NCI-H146 treated with DMSO at 0.1 percent for 48 hours (cell line): Measurements from ENCODE around the gene NCKAP1.
"Not testable (repeated sequence)": the region's sequence is repeated elsewhere in the genome, so short reads cannot be mapped to it uniquely, and the experiment has no call there.

Experiments used
- DNase-seq: peaks from one replicate; lab custom pipeline; 2025; ENCODE audit not compliant: unreplicated experiment; lab: John Stamatoyannopoulos, UW

The NCKAP1 gene

GRCh38 chr2:183009249-183009899, 28.9 kb downstream of the NCKAP1 start:
- no peak for DNase-seq

DNA sequence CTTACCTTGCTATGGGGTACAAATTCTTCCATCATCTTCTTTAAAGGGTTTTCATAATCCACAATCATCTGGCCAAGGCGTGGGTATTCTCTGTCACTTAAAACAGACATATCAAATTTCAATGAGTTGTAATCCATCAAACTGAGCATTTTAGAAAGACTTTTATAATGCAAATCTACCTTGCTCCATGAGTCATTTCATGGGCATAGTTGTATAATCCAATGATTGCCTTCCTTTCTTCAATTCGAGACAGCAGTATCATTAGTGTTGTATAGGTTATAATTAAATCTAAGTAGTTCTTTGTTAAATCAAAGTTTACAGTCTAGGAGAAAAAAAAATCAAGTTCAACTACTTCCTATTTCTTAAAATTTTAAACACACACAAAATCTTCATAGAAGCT, 36.3 kb downstream of the NCKAP1 start:
- peak; percentile 13 for DNase-seq

DNA sequence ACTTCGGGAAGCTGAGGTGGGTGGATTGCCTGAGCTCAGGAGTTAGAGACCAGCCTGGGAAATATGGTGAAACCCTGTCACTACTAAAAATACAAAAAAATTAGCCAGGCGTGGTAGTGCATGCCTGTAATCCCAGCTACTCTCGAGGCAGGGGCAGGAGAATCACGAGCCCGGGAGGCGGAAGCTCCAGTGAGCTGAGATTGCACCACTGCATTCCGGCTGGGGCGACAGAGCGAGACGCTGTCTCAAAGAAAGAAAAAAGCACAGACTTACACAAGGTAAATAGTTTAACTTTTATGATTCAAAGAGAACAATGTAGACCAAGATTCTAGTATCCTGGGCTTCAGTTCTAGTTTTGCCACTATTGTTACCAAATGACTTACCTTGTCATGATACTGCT, 37.4 kb downstream of the NCKAP1 start:
- no peak for DNase-seq

- no peak for DNase-seq
These were observed 38.8 kb downstream of the NCKAP1 start for GRCh38 chr2:182999348-183000028.

DNA sequence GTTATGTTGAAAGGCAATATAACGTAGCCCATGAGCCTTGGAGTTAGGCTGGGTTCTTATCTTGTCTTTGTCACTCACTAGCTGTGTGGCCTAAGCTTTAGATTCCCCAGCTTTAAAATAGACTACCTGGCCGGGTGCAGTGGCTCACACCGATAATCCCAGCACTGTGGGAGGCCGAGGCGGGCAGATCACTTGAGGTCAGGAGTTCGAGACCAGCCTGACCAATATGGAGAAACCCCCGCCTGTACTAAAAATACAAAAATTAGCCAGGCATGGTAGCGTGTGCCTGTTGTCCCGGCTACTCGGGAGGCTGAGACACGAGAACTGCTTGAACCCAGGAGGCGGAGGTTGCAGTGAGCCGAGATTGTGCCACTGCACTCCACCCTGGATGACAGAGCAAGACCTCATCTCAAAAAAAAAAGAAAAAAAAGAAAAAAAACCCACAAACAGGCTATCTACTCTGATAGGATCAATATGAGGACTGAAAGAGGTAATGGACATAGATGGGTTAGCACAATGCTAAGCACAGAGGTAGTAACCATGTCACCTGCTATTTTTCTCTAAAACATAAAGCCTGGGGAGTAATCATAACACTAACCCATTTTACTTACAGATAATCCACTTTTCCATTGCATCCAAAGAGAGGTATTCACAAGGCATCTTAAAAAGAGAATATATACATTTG, 43.9 kb downstream of the NCKAP1 start:
- DNase-seq: no peak

DNA sequence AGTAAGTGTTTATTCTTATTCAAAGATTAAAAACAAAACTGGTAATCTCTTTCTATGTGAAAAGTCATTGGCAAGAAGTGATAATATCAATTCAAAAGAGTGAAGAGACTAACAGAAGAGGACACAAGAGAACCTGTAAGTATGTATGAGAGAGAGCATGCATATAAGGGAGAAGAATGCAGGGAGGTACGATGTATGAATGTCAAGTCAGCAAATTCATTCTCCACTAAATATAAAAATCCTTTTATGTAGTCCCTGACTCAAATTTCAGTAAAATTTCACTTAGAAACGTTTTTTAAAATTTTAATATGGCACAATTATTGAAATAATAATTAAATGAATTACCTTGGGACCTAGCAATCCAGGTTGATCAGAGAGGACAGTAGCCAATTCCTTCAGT, 55.3 kb downstream of the NCKAP1 start:
- no peak for DNase-seq

DNA sequence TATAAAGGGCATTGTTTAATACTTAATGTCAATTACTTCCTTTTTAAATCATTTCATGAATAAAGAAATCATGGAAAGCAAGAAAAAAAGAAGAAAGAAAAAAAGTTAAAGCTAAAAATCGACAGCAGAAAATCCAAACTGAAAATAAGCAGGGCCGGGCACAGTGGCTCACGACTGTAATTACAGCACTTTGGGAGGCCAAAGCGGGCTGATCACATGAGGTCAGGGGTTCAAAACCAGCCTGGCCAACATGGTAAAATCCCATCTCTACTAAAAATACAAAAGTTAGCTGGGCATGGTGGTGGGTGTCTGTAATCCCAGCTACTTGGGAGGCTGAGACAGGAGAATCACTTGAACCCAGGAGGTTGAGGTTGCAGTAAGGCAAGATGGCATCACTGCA, 56.8 kb downstream of the NCKAP1 start:
- not testable (repeated sequence) for DNase-seq

DNA sequence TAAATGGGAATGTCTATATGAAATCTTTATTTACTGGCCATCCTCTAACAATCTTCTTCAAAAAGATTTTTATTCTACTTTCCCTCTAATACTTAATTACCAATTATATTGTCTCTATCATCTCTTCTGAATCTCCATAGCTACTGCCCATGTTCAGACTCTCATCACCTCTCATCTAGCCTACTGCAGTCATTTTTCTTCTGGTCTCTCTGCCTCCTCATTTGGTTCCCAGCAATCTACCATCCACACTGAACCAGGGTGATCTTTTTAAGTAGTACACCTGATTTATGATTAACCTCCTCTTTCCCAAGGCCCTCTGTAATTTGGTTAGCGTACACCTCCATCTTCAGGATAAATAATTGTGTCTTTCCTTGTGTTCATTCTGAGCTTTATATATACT, 57.6 kb downstream of the NCKAP1 start:
- DNase-seq: no peak

- peak; percentile 56 for DNase-seq
These were observed 58.1 kb downstream of the NCKAP1 start for GRCh38 chr2:182980115-182980514.

GRCh38 chr2:182977463-182977862, 60.8 kb downstream of the NCKAP1 start:
- DNase-seq: no peak

- no peak for DNase-seq
These were observed 64.6 kb downstream of the NCKAP1 start for GRCh38 chr2:182973441-182974352.

- no peak for DNase-seq
These were observed 65.7 kb downstream of the NCKAP1 start for GRCh38 chr2:182972548-182972942.

- no peak for DNase-seq
These were observed 66.3 kb downstream of the NCKAP1 start for GRCh38 chr2:182971820-182972547.

- no peak for DNase-seq
These were observed 67.8 kb downstream of the NCKAP1 start for GRCh38 chr2:182970486-182970885.

DNA sequence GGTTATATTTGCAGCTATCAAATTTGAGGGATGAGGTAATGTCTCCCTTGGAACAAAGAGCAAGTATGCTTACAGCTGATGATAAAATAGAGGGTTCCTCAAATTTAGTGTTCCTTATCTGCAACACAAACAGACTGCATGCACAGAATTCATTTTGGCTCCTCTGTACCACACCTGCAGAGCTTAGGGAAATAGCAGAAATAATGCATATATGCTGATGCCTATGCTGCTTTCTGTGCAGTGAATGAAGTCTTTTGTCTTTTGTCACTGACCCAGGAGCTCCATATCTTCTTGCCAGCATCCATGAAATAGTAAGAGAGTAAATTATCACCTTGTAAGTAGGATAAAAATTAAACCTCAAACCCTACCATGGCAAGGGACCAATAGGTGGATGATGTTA, 69.8 kb downstream of the NCKAP1 start:
- no peak for DNase-seq

- not testable (repeated sequence) for DNase-seq
These were observed 71.9 kb downstream of the NCKAP1 start for GRCh38 chr2:182966356-182966755.

GRCh38 chr2:182962641-182963040, 75.6 kb downstream of the NCKAP1 start:
- no peak for DNase-seq

- DNase-seq: not testable (repeated sequence)
These were observed 77.4 kb downstream of the NCKAP1 start for GRCh38 chr2:182960869-182961268.

- no peak for DNase-seq
These were observed 83.5 kb downstream of the NCKAP1 start for GRCh38 chr2:182954789-182955188.

GRCh38 chr2:182952741-182953450, 85.4 kb downstream of the NCKAP1 start:
- no peak for DNase-seq
